Ishikawa (cell line): ENCODE measurements around the gene OLIG1.

Source experiments
- CEBPB ChIP-seq: IDR thresholded peaks from 2 replicates; pipeline ENCODE4 v1.6.1; 2012
- CREB1 ChIP-seq: IDR thresholded peaks from 2 replicates; pipeline ENCODE4 v1.6.1; 2012; ENCODE audit warnings: low read depth
- EGR1 ChIP-seq: IDR thresholded peaks from 2 replicates; pipeline ENCODE4 v1.6.1; 2012
- EP300 ChIP-seq: IDR thresholded peaks from 2 replicates; pipeline ENCODE4 v1.6.1; 2012; ENCODE audit warnings: borderline replicate concordance
- FOXM1 ChIP-seq: IDR thresholded peaks from 2 replicates; pipeline ENCODE4 v1.6.1; 2012; ENCODE audit warnings: low read depth, borderline replicate concordance
- NFIC ChIP-seq: IDR thresholded peaks from 2 replicates; pipeline ENCODE4 v1.6.1; 2012
- RAD21 ChIP-seq: IDR thresholded peaks from 2 replicates; pipeline ENCODE4 v1.6.1; 2012; ENCODE audit warnings: low read depth
- REST ChIP-seq: IDR thresholded peaks from 2 replicates; pipeline ENCODE4 v1.6.1; 2012; ENCODE audit warnings: low read depth, mild to moderate bottlenecking
- TAF1 ChIP-seq: IDR thresholded peaks from 2 replicates; pipeline ENCODE4 v1.6.1; 2012; ENCODE audit warnings: low read depth, mild to moderate bottlenecking
- TCF12 ChIP-seq: IDR thresholded peaks from 2 replicates; pipeline ENCODE4 v1.6.1; 2012; ENCODE audit warnings: low read depth
- TEAD4 ChIP-seq: IDR thresholded peaks from 2 replicates; pipeline ENCODE4 v1.6.1; 2012
- YY1 ChIP-seq: IDR thresholded peaks from 2 replicates; pipeline ENCODE4 v1.6.1; 2012; ENCODE audit warnings: low read depth
- ZBTB7A ChIP-seq: IDR thresholded peaks from 2 replicates; pipeline ENCODE4 v1.6.1; 2012; ENCODE audit warnings: low read depth
- TF ChIP-seq, protein P1 (sequence below): IDR thresholded peaks from 2 replicates; pipeline ENCODE4 v1.6.1; 2012
- TF ChIP-seq, protein P2 (sequence below): IDR thresholded peaks from 2 replicates; pipeline ENCODE4 v1.6.1; 2012

OLIG1 gene

GRCh38 chr21:33067457-33067856, 2.5 kb upstream of the OLIG1 start:
- TF ChIP-seq CEBPB = no peak
- TF ChIP-seq EP300 = no peak
- no peak for TF ChIP-seq FOXM1
- TF ChIP-seq ZBTB7A = no peak
- no peak for TF ChIP-seq YY1
- TF ChIP-seq TAF1 = no peak
- TF ChIP-seq NFIC = no peak
- TF ChIP-seq TCF12 = no peak
- TF ChIP-seq, protein P1, sequence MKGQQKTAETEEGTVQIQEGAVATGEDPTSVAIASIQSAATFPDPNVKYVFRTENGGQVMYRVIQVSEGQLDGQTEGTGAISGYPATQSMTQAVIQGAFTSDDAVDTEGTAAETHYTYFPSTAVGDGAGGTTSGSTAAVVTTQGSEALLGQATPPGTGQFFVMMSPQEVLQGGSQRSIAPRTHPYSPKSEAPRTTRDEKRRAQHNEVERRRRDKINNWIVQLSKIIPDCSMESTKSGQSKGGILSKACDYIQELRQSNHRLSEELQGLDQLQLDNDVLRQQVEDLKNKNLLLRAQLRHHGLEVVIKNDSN = no peak
- no peak for TF ChIP-seq RAD21
- TF ChIP-seq TEAD4 = no peak
- no peak for TF ChIP-seq CREB1
- TF ChIP-seq, protein P2, sequence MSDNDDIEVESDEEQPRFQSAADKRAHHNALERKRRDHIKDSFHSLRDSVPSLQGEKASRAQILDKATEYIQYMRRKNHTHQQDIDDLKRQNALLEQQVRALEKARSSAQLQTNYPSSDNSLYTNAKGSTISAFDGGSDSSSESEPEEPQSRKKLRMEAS = no peak
- TF ChIP-seq REST = no peak
- no peak for TF ChIP-seq EGR1

GRCh38 chr21:33069243-33069642, 698 bp upstream of the OLIG1 start:
- TF ChIP-seq TEAD4 = no peak
- TF ChIP-seq NFIC = no peak
- TF ChIP-seq, protein P1 = no peak
- no peak for TF ChIP-seq YY1
- TF ChIP-seq REST = no peak
- TF ChIP-seq EP300 = no peak
- TF ChIP-seq, protein P2 = no peak
- TF ChIP-seq CREB1 = no peak
- no peak for TF ChIP-seq TAF1
- no peak for TF ChIP-seq FOXM1
- TF ChIP-seq RAD21 = no peak
- TF ChIP-seq TCF12 = no peak
- TF ChIP-seq CEBPB = no peak
- TF ChIP-seq ZBTB7A = no peak
- TF ChIP-seq EGR1 = no peak

GRCh38 chr21:33069645-33069993, 322 bp upstream of the OLIG1 start:
- TF ChIP-seq EGR1 = no peak
- TF ChIP-seq, protein P2 = peak; percentile 36
- no peak for TF ChIP-seq EP300
- no peak for TF ChIP-seq CEBPB

GRCh38 chr21:33070744-33070997, 730 bp downstream of the OLIG1 start:
- TF ChIP-seq ZBTB7A (no peak), TCF12 (no peak)

GRCh38 chr21:33070998-33071769, 1.2 kb downstream of the OLIG1 start:
- TF ChIP-seq RAD21 (no peak), REST (no peak), TEAD4 (no peak)
